Epithelial cell of esophagus (primary cell): ENCODE measurements around the gene CCDC85C.

Source experiments
- DNase-seq: peaks from one replicate; pipeline ENCODE4 v3.0.0; 2010; ENCODE audit warnings: low read depth
- H3K4me3 ChIP-seq: 2 replicates; pipeline ENCODE4 v1.5.1; 2011; ENCODE audit warnings: mild to moderate bottlenecking, low read length, control low read depth
- CTCF ChIP-seq: IDR thresholded peaks from 2 replicates; pipeline ENCODE4 v1.5.1; 2011; ENCODE audit warnings: low read depth, mild to moderate bottlenecking, low read length, control low read depth, inconsistent platforms; ENCODE audit not compliant: insufficient read depth; ENCODE audit errors: missing control alignments

Gene CCDC85C

GRCh38 chr14:99507860-99508640 lies 96.0 kb downstream of the CCDC85C start:
- no peak for DNase-seq
- no peak for TF ChIP-seq CTCF
- H3K4me3 ChIP-seq = no peak overlapping the region

GRCh38 chr14:99506276-99506675 lies 97.7 kb downstream of the CCDC85C start:
- no peak overlapping the region for H3K4me3 ChIP-seq
- no peak for TF ChIP-seq CTCF
- DNase-seq = no peak

GRCh38 chr14:99505089-99505488 lies 98.9 kb downstream of the CCDC85C start:
- no peak for DNase-seq
- TF ChIP-seq CTCF = no peak
- no peak overlapping the region for H3K4me3 ChIP-seq

GRCh38 chr14:99503848-99504453 lies 100.1 kb downstream of the CCDC85C start:
- H3K4me3 ChIP-seq = no peak overlapping the region
- no peak for TF ChIP-seq CTCF
- DNase-seq = no peak

GRCh38 chr14:99502989-99503421 lies 101.0 kb downstream of the CCDC85C start:
- H3K4me3 ChIP-seq = no peak overlapping the region
- TF ChIP-seq CTCF = no peak
- no peak for DNase-seq

- DNase-seq = no peak
- H3K4me3 ChIP-seq = no peak overlapping the region
- no peak for TF ChIP-seq CTCF
Measured at GRCh38 chr14:99497894-99498293, 106.1 kb downstream of the CCDC85C start.

GRCh38 chr14:99497341-99497740 lies 106.7 kb downstream of the CCDC85C start:
- no peak overlapping the region for H3K4me3 ChIP-seq
- no peak for TF ChIP-seq CTCF
- DNase-seq = no peak
